Liver (tissue), 9 donors: ENCODE data around the gene HOXA4. TPM values are rescaled to one million over a fixed set of nuclear protein-coding genes. Genes with fewer than 3 reads are reported as not detected.

Source experiments
- DNase-seq: peaks from one replicate; pipeline ENCODE4 v3.0.0-alpha.2; 2017; ENCODE audit warnings: low spot score
- H3K27ac ChIP-seq, 2 donors: one replicate each; pipeline ENCODE4 v1.7.0; 2013; ENCODE audit warnings: inconsistent platforms in 2 of 2, low read length in 2 of 2, control low read depth in 1 of 2, low read depth in 1 of 2, mild to moderate bottlenecking in 1 of 2
- H3K27me3 ChIP-seq, 4 donors: one replicate each; pipeline versions ENCODE4 v1.6.1 to v1.7.0; 2013; ENCODE audit warnings: low read length in 3 of 4, inconsistent platforms in 1 of 4, mild to moderate bottlenecking in 1 of 4, moderate library complexity in 1 of 4; ENCODE audit not compliant: control insufficient read depth in 4 of 4, insufficient read depth in 4 of 4
- H3K36me3 ChIP-seq, 4 donors: one replicate each; pipeline versions ENCODE4 v1.6.1 to v1.7.0; 2013; ENCODE audit warnings: low read length in 3 of 4, mild to moderate bottlenecking in 3 of 4, low read depth in 1 of 4, moderate library complexity in 1 of 4; ENCODE audit not compliant: control insufficient read depth in 4 of 4, insufficient read depth in 3 of 4
- H3K4me1 ChIP-seq, 4 donors: one replicate each; pipeline versions ENCODE4 v1.6.1 to v1.7.0; 2013; ENCODE audit warnings: low read length in 3 of 4, mild to moderate bottlenecking in 3 of 4, moderate library complexity in 1 of 4; ENCODE audit not compliant: control insufficient read depth in 4 of 4, insufficient read depth in 4 of 4
- H3K4me3 ChIP-seq, 3 donors: one replicate each; pipeline versions ENCODE4 v1.6.1 to v1.7.0; 2013; ENCODE audit warnings: low read length in 3 of 3, control low read depth in 1 of 3, low read depth in 1 of 3, mild to moderate bottlenecking in 1 of 3
- H3K9ac ChIP-seq, 2 donors: one replicate each; pipeline ENCODE4 v1.7.0; 2013; ENCODE audit warnings: low read length in 2 of 2, mild to moderate bottlenecking in 2 of 2, moderate library complexity in 2 of 2, control low read depth in 1 of 2, low read depth in 1 of 2
- H3K9me3 ChIP-seq, 4 donors: one replicate each; pipeline versions ENCODE4 v1.6.1 to v1.7.0; 2013; ENCODE audit warnings: low read length in 3 of 4; ENCODE audit not compliant: control insufficient read depth in 4 of 4
- EGR1 ChIP-seq, 2 donors: IDR thresholded peaks; 2 replicates each; pipeline ENCODE4 v1.6.1; 2016 to 2018; ENCODE audit warnings: antibody characterized with exemption in 2 of 2, low read depth in 2 of 2
- FOXA1 ChIP-seq: IDR thresholded peaks from 2 replicates; pipeline ENCODE4 v1.6.1; 2016; ENCODE audit warnings: antibody characterized with exemption
- FOXA2 ChIP-seq: IDR thresholded peaks from 2 replicates; pipeline ENCODE4 v1.6.1; 2016; ENCODE audit warnings: antibody characterized with exemption
- GABPA ChIP-seq, 2 donors: IDR thresholded peaks in 1 of 2; conservative IDR thresholded peaks in 1 of 2; 2 replicates each; pipeline ENCODE4 v1.6.1; 2016; ENCODE audit warnings: antibody characterized with exemption in 2 of 2, mild to moderate bottlenecking in 1 of 2, moderate library complexity in 1 of 2
- HNF4G ChIP-seq: IDR thresholded peaks from 2 replicates; pipeline ENCODE4 v1.6.1; 2016; ENCODE audit warnings: antibody characterized with exemption
- JUND ChIP-seq, 2 donors: IDR thresholded peaks; 2 replicates each; pipeline ENCODE4 v1.6.1; 2016; ENCODE audit warnings: antibody characterized with exemption in 2 of 2
- MAX ChIP-seq: IDR thresholded peaks from 2 replicates; pipeline ENCODE4 v1.6.1; 2016; ENCODE audit warnings: antibody characterized with exemption
- NR2F2 ChIP-seq: IDR thresholded peaks from 2 replicates; pipeline ENCODE4 v1.6.1; 2016; ENCODE audit warnings: antibody characterized with exemption
- RAD21 ChIP-seq, 2 donors: IDR thresholded peaks; 2 replicates each; pipeline ENCODE4 v1.6.1; 2016; ENCODE audit warnings: antibody characterized with exemption in 2 of 2, mild to moderate bottlenecking in 2 of 2
- REST ChIP-seq: IDR thresholded peaks from 2 replicates; pipeline ENCODE4 v1.6.1; 2016; ENCODE audit warnings: antibody characterized with exemption, mild to moderate bottlenecking
- RXRA ChIP-seq, 2 donors: IDR thresholded peaks; 2 replicates each; pipeline ENCODE4 v1.6.1; 2017 to 2018; ENCODE audit warnings: antibody characterized with exemption in 2 of 2, mild to moderate bottlenecking in 1 of 2
- SP1 ChIP-seq: IDR thresholded peaks from 2 replicates; pipeline ENCODE4 v1.6.1; 2018; ENCODE audit warnings: antibody characterized with exemption, mild to moderate bottlenecking
- TAF1 ChIP-seq: conservative IDR thresholded peaks from 2 replicates; pipeline ENCODE4 v1.6.1; 2016; ENCODE audit warnings: antibody characterized with exemption, mild to moderate bottlenecking
- YY1 ChIP-seq: IDR thresholded peaks from 2 replicates; pipeline ENCODE4 v1.6.1; 2016; ENCODE audit warnings: antibody characterized with exemption, mild to moderate bottlenecking
- ZBTB33 ChIP-seq: IDR thresholded peaks from 2 replicates; pipeline ENCODE4 v1.6.1; 2016; ENCODE audit warnings: antibody characterized with exemption
- WGBS: extraction: QIAGEN DNeasy Blood & Tissue Kit; methylation state at CpG from one replicate; pipeline ENCODE4 v1.1.7; 2013; 5-methylcytosine and 5-hydroxymethylcytosine counted together
- polyA plus RNA-seq, 2 donors: library from polyadenylated mRNA; stranded (reverse) in 1 of 2; unstranded in 1 of 2; fragments of 200-250 nt in 1 of 2; fragments of >200 nt in 1 of 2; fragmentation: Nextera tagmentation in 1 of 2; extraction: Ambion mirVana in 1 of 2; gene quantifications; one replicate each; pipeline versions ENCODE4 v1.2.1 to v1.2.3, GENCODE V29; 2013 to 2015
- total RNA-seq, 2 donors: library from RNA; depleted of rRNA; stranded (reverse); fragments of >200 nt; gene quantifications; one replicate each; pipeline ENCODE4 v1.2.3, GENCODE V29; 2014
- TF ChIP-seq, protein P1 (sequence below): IDR thresholded peaks from 2 replicates; pipeline ENCODE4 v1.6.1; 2016; ENCODE audit warnings: antibody characterized with exemption
- TF ChIP-seq, protein P2 (sequence below): fragments of 150-350 bp; IDR thresholded peaks from 2 replicates; pipeline ENCODE4 v1.5.1; 2017; ENCODE audit warnings: improper control_type of control experiment, low read depth, low read length; ENCODE audit not compliant: missing input control
- donor health status: healthy.
- donor health status: healthy.
- donor health status: healthy.
- donor health status: healthy.
- donor health status: healthy.

The HOXA4 gene
- total and polyA plus RNA-seq, 4 donors, result 0.17 to 1.1 (median 0.30) TPM

- Histone ChIP-seq H3K4me3 (no peak overlapping the region), H3K27me3 (peaks cover 0 to 3% (median 0%) of the 10 kb centered on the region in 4 donors), H3K9me3 (no peaks in the 10 kb centered on the region), H3K36me3 (no peaks in the 10 kb centered on the region), H3K4me1 (no peaks in the 10 kb centered on the region), H3K27ac (no peak overlapping the region), H3K9ac (no peak overlapping the region)
- WGBS, result 88% methylated on average over 1 of the region's 1 CpG
- no peak for TF ChIP-seq FOXA1
- TF ChIP-seq EGR1 (IDR thresholded peaks at IDR 0.05; ENCODE audit: low read depth in 2 of 2), result no peak
- no peak for TF ChIP-seq HNF4G
- TF ChIP-seq TAF1, result no peak
- TF ChIP-seq GABPA (IDR thresholded peaks at IDR 0.05 in 1 of 2, conservative IDR thresholded peaks at IDR 0.05 in 1 of 2), result no peak
- TF ChIP-seq, protein P1, sequence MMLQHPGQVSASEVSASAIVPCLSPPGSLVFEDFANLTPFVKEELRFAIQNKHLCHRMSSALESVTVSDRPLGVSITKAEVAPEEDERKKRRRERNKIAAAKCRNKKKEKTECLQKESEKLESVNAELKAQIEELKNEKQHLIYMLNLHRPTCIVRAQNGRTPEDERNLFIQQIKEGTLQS, result no peak
- TF ChIP-seq ZBTB33, result no peak
- TF ChIP-seq NR2F2, result no peak
- TF ChIP-seq RAD21 (IDR thresholded peaks at IDR 0.05), result no peak
- no peak for TF ChIP-seq YY1
- TF ChIP-seq SP1, result no peak
- TF ChIP-seq JUND (IDR thresholded peaks at IDR 0.05), result no peak
- TF ChIP-seq FOXA2, result no peak
- no peak for TF ChIP-seq RXRA (IDR thresholded peaks at IDR 0.05)
- TF ChIP-seq, protein P2, sequence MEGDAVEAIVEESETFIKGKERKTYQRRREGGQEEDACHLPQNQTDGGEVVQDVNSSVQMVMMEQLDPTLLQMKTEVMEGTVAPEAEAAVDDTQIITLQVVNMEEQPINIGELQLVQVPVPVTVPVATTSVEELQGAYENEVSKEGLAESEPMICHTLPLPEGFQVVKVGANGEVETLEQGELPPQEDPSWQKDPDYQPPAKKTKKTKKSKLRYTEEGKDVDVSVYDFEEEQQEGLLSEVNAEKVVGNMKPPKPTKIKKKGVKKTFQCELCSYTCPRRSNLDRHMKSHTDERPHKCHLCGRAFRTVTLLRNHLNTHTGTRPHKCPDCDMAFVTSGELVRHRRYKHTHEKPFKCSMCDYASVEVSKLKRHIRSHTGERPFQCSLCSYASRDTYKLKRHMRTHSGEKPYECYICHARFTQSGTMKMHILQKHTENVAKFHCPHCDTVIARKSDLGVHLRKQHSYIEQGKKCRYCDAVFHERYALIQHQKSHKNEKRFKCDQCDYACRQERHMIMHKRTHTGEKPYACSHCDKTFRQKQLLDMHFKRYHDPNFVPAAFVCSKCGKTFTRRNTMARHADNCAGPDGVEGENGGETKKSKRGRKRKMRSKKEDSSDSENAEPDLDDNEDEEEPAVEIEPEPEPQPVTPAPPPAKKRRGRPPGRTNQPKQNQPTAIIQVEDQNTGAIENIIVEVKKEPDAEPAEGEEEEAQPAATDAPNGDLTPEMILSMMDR, result no peak
- TF ChIP-seq MAX, result no peak
- no peak for TF ChIP-seq REST
- no peak for DNase-seq
These were observed 48.4 kb downstream of the HOXA4 start for GRCh38 chr7:27082171-27082570.
